NB4 (cell line): ENCODE results near the gene NXPH4.

ENCODE experiments used
- MYC ChIP-seq: IDR thresholded peaks from 2 replicates; pipeline ENCODE4 v1.6.1; 2011; ENCODE audit warnings: low read depth, low read length
- POLR2A ChIP-seq: IDR thresholded peaks from 2 replicates; pipeline ENCODE4 v1.6.1; 2011; ENCODE audit warnings: mild to moderate bottlenecking; ENCODE audit not compliant: insufficient read length; ENCODE audit errors: extremely low read depth
- TF ChIP-seq, protein P1 (sequence below): IDR thresholded peaks from one replicate; pipeline ENCODE4 v1.5.1; 2012; ENCODE audit warnings: low read depth, low read length

DNA sequence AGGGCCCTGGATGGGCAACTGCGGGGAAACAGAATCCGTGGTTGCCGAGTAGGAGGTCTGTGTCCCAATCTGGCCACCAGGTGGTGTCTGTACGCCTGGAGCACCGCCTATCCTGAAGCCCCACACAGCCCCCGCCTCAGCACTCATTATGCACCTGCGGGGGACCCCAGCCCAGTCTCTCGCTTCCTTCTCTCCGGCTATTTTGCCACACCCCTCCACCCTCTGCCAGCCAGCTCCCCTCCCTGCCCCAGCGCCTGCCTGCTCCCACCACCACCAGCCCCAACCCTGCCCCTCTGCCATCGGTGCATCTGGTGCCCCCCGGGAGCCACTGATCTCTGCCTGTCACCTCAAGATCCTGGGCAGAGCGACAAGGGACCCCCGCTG is 2.2 kb upstream of the NXPH4 start:
- TF ChIP-seq, protein P1, sequence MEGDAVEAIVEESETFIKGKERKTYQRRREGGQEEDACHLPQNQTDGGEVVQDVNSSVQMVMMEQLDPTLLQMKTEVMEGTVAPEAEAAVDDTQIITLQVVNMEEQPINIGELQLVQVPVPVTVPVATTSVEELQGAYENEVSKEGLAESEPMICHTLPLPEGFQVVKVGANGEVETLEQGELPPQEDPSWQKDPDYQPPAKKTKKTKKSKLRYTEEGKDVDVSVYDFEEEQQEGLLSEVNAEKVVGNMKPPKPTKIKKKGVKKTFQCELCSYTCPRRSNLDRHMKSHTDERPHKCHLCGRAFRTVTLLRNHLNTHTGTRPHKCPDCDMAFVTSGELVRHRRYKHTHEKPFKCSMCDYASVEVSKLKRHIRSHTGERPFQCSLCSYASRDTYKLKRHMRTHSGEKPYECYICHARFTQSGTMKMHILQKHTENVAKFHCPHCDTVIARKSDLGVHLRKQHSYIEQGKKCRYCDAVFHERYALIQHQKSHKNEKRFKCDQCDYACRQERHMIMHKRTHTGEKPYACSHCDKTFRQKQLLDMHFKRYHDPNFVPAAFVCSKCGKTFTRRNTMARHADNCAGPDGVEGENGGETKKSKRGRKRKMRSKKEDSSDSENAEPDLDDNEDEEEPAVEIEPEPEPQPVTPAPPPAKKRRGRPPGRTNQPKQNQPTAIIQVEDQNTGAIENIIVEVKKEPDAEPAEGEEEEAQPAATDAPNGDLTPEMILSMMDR = peak; percentile 86
- TF ChIP-seq MYC (no peak), POLR2A (no peak)
